Measurements from ENCODE around the gene SETD5. TPM values are rescaled to one million over a fixed set of nuclear protein-coding genes. Genes with fewer than 3 reads are reported as not detected.

The SETD5 gene
- total and polyA plus RNA-seq, 2 experiments from 2014 or later = 143 to 172 TPM

DNA sequence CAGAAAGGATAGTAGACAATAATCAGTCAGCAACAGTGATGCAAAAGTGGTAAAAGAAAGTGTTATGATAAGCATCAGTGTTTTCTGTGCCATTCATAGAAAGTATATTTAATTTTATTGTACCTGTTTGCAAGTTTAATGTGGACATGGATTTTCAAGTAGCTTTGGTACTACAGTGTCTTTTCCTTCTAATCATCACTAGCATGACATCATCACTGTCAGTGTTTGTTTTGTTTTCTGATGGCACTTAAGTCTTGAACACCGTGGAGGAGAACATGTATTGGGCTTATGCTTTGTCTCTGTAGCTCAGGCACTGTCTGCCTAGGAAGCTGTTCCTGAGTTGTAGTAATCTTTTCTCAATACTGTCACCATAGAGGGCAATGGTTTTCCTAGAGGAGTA lies 41.9 kb downstream of the SETD5 start:
- Mint-ChIP-seq H3K4me1 (no peaks in the 10 kb centered on the region), H3K27ac (no peak overlapping the region), H3K36me3 (ENCODE audit: low read depth) (peaks cover 97% of the 10 kb centered on the region), H3K9me3 (no peaks in the 10 kb centered on the region; the same call in 2 of the 3 replicates), H3K27me3 (ENCODE audit: insufficient read depth, low read depth, poor library complexity) (peaks cover 1% of the 10 kb centered on the region), H3K4me3 (no peak overlapping the region)
- H4K20me1 ChIP-seq (replicated peaks; ENCODE audit: insufficient read depth) = peaks cover 65% of the 10 kb centered on the region
- H2AFZ ChIP-seq = no peak overlapping the region
- H3K9me2 ChIP-seq (ENCODE audit: insufficient read depth) = no peaks in the 10 kb centered on the region
- H3K4me1 ChIP-seq (ENCODE audit: insufficient read depth) = no peaks in the 10 kb centered on the region
- peaks cover 90% of the 10 kb centered on the region for H3K36me3 ChIP-seq (ENCODE audit: insufficient read depth)
- H3K4me3 ChIP-seq = no peak overlapping the region
- H3K27ac ChIP-seq (ENCODE audit: low read depth) = no peak overlapping the region
- peaks cover 23% of the 10 kb centered on the region; the same call in 1 of the 2 replicates for H3F3A ChIP-seq (replicated peaks; ENCODE audit: low read depth)
- no peak overlapping the region for H3K4me2 ChIP-seq
- peaks cover 74% of the 10 kb centered on the region for H3K79me2 ChIP-seq (replicated peaks; ENCODE audit: insufficient read depth)
- no peaks in the 10 kb centered on the region for H3K27me3 ChIP-seq (ENCODE audit: insufficient read depth)
- ATAC-seq = no peak
- no peak for DNase-seq (ENCODE audit: low spot score)
- no peak for TF ChIP-seq NANOG (IDR thresholded peaks at IDR 0.05; ENCODE audit: borderline replicate concordance)
- TF ChIP-seq EZH2phosphoT487 (IDR thresholded peaks at IDR 0.05; ENCODE audit: unreplicated experiment) = no peak
- no peak for TF ChIP-seq EZH2 (IDR thresholded peaks at IDR 0.05; ENCODE audit: low read depth, unreplicated experiment)
- TF ChIP-seq ZNF331 (CRISPR knock-in tag; IDR thresholded peaks at IDR 0.05; ENCODE audit: low read depth) = no peak
- TF ChIP-seq, protein P1, sequence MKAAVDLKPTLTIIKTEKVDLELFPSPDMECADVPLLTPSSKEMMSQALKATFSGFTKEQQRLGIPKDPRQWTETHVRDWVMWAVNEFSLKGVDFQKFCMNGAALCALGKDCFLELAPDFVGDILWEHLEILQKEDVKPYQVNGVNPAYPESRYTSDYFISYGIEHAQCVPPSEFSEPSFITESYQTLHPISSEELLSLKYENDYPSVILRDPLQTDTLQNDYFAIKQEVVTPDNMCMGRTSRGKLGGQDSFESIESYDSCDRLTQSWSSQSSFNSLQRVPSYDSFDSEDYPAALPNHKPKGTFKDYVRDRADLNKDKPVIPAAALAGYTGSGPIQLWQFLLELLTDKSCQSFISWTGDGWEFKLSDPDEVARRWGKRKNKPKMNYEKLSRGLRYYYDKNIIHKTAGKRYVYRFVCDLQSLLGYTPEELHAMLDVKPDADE (IDR thresholded peaks at IDR 0.05) = no peak
- no peak for TF ChIP-seq REST (IDR thresholded peaks at IDR 0.05; ENCODE audit: unreplicated experiment)
- no peak for TF ChIP-seq STAT1 (IDR thresholded peaks at IDR 0.05; ENCODE audit: unreplicated experiment)
- no peak for TF ChIP-seq POLR2AphosphoS5 (IDR thresholded peaks at IDR 0.05; ENCODE audit: low read depth)

- Histone ChIP-seq H3F3A (replicated peaks; ENCODE audit: low read depth) (peaks cover 13% of the 10 kb centered on the region; the same call in 1 of the 2 replicates), H3K27me3 (ENCODE audit: insufficient read depth) (no peaks in the 10 kb centered on the region), H3K79me2 (replicated peaks; ENCODE audit: insufficient read depth) (peaks cover 62% of the 10 kb centered on the region), H3K27ac (ENCODE audit: low read depth) (no peak overlapping the region), H3K36me3 (ENCODE audit: insufficient read depth) (peaks cover 87% of the 10 kb centered on the region), H3K9me2 (ENCODE audit: insufficient read depth) (no peaks in the 10 kb centered on the region), H3K4me3 (no peak overlapping the region), H2AFZ (no peak overlapping the region), H4K20me1 (replicated peaks; ENCODE audit: insufficient read depth) (peaks cover 58% of the 10 kb centered on the region), H3K4me2 (no peak overlapping the region), H3K4me1 (ENCODE audit: insufficient read depth) (no peaks in the 10 kb centered on the region)
- DNase-seq (ENCODE audit: low spot score) (no peak), ATAC-seq (no peak)
- Mint-ChIP-seq H3K4me1 (no peaks in the 10 kb centered on the region), H3K27ac (no peak overlapping the region), H3K27me3 (ENCODE audit: insufficient read depth, low read depth, poor library complexity) (peaks cover 1% of the 10 kb centered on the region), H3K4me3 (no peak overlapping the region), H3K36me3 (ENCODE audit: low read depth) (peaks cover 97% of the 10 kb centered on the region), H3K9me3 (no peaks in the 10 kb centered on the region; the same call in 2 of the 3 replicates)
- no peak for TF ChIP-seq POLR2AphosphoS5 (IDR thresholded peaks at IDR 0.05; ENCODE audit: low read depth)
- peak; percentile 16 for TF ChIP-seq EZH2phosphoT487 (IDR thresholded peaks at IDR 0.05; ENCODE audit: unreplicated experiment)
These were observed 44.2 kb downstream of the SETD5 start for GRCh38 chr3:9441501-9442221.

All from GM23338 (cell line).